HepG2 (cell line): ENCODE results near the gene SLC27A1. TPM values are rescaled to one million over a fixed set of nuclear protein-coding genes. Genes with fewer than 3 reads are reported as not detected.

Experiments
- ATAC-seq: fragments of 200-7000 bp; cut with Tn5 transposase; 3 replicates; pipeline ENCODE4 v1.9.1; 2020; ENCODE audit warnings: mild to moderate bottlenecking, moderate library complexity
- BruUV-seq: library from RNA; stranded (reverse); fragments of 400-500 nt; replicated peaks from 2 replicates; lab custom pipeline; 2021; lab: Mats Ljungman, UMichigan
- CTCF ChIA-PET: fragments of 300-600 bp; formaldehyde crosslinking; extraction: SDS; loops from one replicate; lab custom pipeline; 2021; ENCODE audit warnings: low total read pairs, inconsistent platforms, low intra/inter-chr PET ratio; lab: Yijun Ruan, JAX
- POLR2A ChIA-PET: fragments of 350-600 bp; sonication (Branson Sonifier 250); formaldehyde crosslinking; loops from one replicate; lab custom pipeline; 2020; ENCODE audit warnings: antibody characterized with exemption, inconsistent platforms; lab: Yijun Ruan, JAX
- DNase-seq: peaks from one replicate; pipeline ENCODE4 v3.0.0-alpha.2; 2015; ENCODE audit warnings: low spot score
- FAIRE-seq: peaks from 3 replicates; lab custom pipeline; 2011; peaks lifted over from hg19 to GRCh38; lab: Jason Lieb, UNC
- H2AFZ ChIP-seq: one replicate; pipeline ENCODE4 v1.6.1; 2011; ENCODE audit warnings: low read length, inconsistent platforms
- H3K27ac ChIP-seq: fragments of 300-600 bp; 3 replicates; pipeline ENCODE4 v1.8.0; 2011; ENCODE audit warnings: mixed run types, mild to moderate bottlenecking, mixed read lengths, low read length, inconsistent platforms; ENCODE audit not compliant: insufficient read depth; ENCODE audit errors: extremely low read length
- H3K27me3 ChIP-seq, 2 experiments: fragments of 200-600 bp in 1 of 2; 2 replicates in 1 of 2; 3 replicates in 1 of 2; pipeline versions ENCODE4 v1.6.0 to v1.8.0; 2011; ENCODE audit warnings: low read length in 2 of 2, mild to moderate bottlenecking in 2 of 2, moderate library complexity in 2 of 2, inconsistent platforms in 1 of 2; ENCODE audit not compliant: insufficient read depth in 2 of 2, control insufficient read depth in 1 of 2
- H3K36me3 ChIP-seq, 2 experiments: fragments of 200-600 bp in 1 of 2; replicated peaks in 1 of 2; 2 replicates in 1 of 2; 3 replicates in 1 of 2; pipeline versions ENCODE4 v1.5.1 to v1.8.0; 2011; ENCODE audit warnings: low read length in 2 of 2, inconsistent platforms in 1 of 2; ENCODE audit not compliant: insufficient read depth in 2 of 2, control insufficient read depth in 1 of 2
- H3K4me1 ChIP-seq: 2 replicates; pipeline ENCODE4 v1.5.1; 2012; ENCODE audit warnings: low read length, inconsistent platforms; ENCODE audit not compliant: insufficient read depth
- H3K4me2 ChIP-seq: 2 replicates; pipeline ENCODE4 v1.6.0; 2011; ENCODE audit warnings: low read depth, low read length, inconsistent platforms
- H3K4me3 ChIP-seq, 3 experiments: fragments of 200-600 bp in 1 of 3; sonication (generic), shearing (Covaris generic) in 1 of 3; replicated peaks in 1 of 3; 2 replicates each; pipeline ENCODE4 v1.5.1; 2011 to 2016; ENCODE audit warnings: low read length in 3 of 3, inconsistent platforms in 2 of 3, low read depth in 2 of 3, mild to moderate bottlenecking in 2 of 3, control low read depth in 1 of 3, mixed read lengths in 1 of 3; ENCODE audit not compliant: insufficient read depth in 1 of 3
- H3K79me2 ChIP-seq: one replicate; pipeline ENCODE4 v1.6.1; 2011; ENCODE audit warnings: low read length, inconsistent platforms; ENCODE audit not compliant: insufficient read depth
- H3K9ac ChIP-seq: 2 replicates; pipeline ENCODE4 v1.6.0; 2011; ENCODE audit warnings: mild to moderate bottlenecking, low read depth, low read length, inconsistent platforms; ENCODE audit not compliant: insufficient read depth
- H3K9me3 ChIP-seq: 2 replicates; pipeline ENCODE4 v1.5.1; 2012; ENCODE audit warnings: mild to moderate bottlenecking, low read length
- H4K20me1 ChIP-seq: 2 replicates; pipeline ENCODE4 v1.6.0; 2011; ENCODE audit warnings: inconsistent platforms, mild to moderate bottlenecking, low read length, moderate library complexity; ENCODE audit not compliant: insufficient read depth
- DNMT1 ChIP-seq: sonication (generic); formaldehyde crosslinking; IDR thresholded peaks from 2 replicates; pipeline ENCODE4 v1.5.1; 2020; ENCODE audit warnings: mild to moderate bottlenecking, missing genetic modification reagents
- HNRNPK ChIP-seq: fragments of 200-400 bp; formaldehyde crosslinking; IDR thresholded peaks from 2 replicates; pipeline ENCODE4 v1.6.1; 2018; ENCODE audit warnings: low read length, low read depth, moderate library complexity, mild to moderate bottlenecking; ENCODE audit not compliant: poor library complexity, severe bottlenecking
- WGBS: methylation state at CpG from one replicate; pipeline ENCODE4 v1.1.6; 2017; ENCODE audit warnings: low lambda C conversion rate; 5-methylcytosine and 5-hydroxymethylcytosine counted together
- in situ Hi-C: cut with HindIII; loops from 2 replicates; pipeline ENCODE4 v1.10.0; 2017; ENCODE audit warnings: low pct_unique_long_range_greater_than_20kb; ENCODE audit not compliant: extremely low pct_ligation_motif_present
- intact Hi-C: fragments of 100-400 bp; cut with micrococcal nuclease; formaldehyde crosslinking; loops from one replicate; pipeline ENCODE4 v1.10.0; 2022; ENCODE audit not compliant: unreplicated experiment
- polyA plus RNA-seq, 8 experiments: library from polyadenylated mRNA; depleted of rRNA in 3 of 8; stranded (reverse) in 7 of 8; unstranded in 1 of 8; fragments of >200 nt; fragmentation: Illumina TruSeq in 4 of 8; extraction: Trizol in 4 of 8; gene quantifications; 2 replicates each; pipeline versions ENCODE4 v1.2.1 to v1.2.3, GENCODE V29; 2011 to 2016; ENCODE audit warnings: low read depth in 4 of 8, missing spikeins in 1 of 8, mixed read lengths in 1 of 8; ENCODE audit not compliant: insufficient read depth in 1 of 8
- total RNA-seq, 5 experiments: library from RNA; depleted of rRNA; stranded (reverse); fragments of >200 nt; fragmentation: Illumina TruSeq; extraction: Trizol; gene quantifications; 2 replicates each; pipeline ENCODE4 v1.2.3, GENCODE V29; 2016; ENCODE audit warnings: low read depth in 1 of 5
- TF ChIP-seq, protein P1 (sequence below), 2 experiments: fragments of 450-650 bp in 1 of 2; sonication (generic) in 1 of 2; formaldehyde crosslinking in 1 of 2; IDR thresholded peaks; 2 replicates each; pipeline versions ENCODE4 v1.6.1 to v1.8.0; 2016 to 2022; ENCODE audit warnings: antibody characterized with exemption in 1 of 2, mild to moderate bottlenecking in 1 of 2, missing genetic modification reagents in 1 of 2

SLC27A1 gene
- total and polyA plus RNA-seq, 2 of the 13 experiments (the other 11 are each of a cell fraction or from before 2014, with no cell fraction given): 4.1 to 8.8 TPM

DNA sequence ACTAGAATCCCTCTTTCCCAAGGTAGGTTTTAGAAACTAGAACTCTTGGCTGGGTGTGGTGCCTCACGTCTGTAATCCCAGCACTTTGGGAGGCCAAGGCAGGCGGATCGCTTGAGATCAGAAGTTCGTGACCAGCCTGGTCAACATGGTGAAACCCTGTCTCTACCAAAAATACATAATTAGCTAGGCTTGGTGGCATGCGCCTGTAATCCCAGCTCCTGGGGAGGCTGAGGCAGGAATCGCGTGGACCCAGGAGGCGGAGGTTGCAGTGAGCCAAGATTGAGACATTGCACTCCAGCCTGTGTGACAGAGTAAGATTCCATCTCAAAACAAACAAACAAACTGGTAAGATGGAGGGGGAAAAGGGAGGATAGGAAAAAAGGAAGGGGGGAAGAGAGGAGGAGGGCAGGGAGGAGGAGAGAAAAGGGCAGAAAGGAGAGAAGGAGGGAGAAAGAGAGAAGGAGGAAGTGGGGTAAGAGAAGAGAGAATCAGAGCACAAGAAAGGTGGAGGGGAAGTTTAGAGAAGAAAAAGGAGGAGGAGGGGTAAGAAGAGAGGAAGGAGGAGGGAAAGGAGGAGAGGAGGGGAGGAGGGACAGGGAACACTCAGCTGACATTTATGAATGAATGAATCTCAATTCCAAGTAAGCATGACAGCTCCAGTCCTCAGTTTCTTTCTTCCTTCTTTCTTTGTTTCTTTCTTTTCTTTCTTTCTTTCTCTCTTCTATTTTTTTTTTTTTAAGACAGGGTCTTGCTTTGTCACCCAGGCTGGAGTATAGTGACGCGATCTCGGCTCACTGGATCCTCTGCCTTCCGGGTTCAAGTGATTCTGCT, 2.6 kb upstream of the SLC27A1 start:
- Histone ChIP-seq H3K79me2 (peaks cover 8% of the 10 kb centered on the region), H2AFZ (no peak overlapping the region), H3K27me3 (peaks cover 0 to 10% of the 10 kb centered on the region in 2 experiments; a peak in 2 of 5 replicates), H3K4me3 (no peak overlapping the region), H3K27ac (no peak overlapping the region), H3K9me3 (no peaks in the 10 kb centered on the region), H3K9ac (no peak overlapping the region), H3K4me2 (peak overlapping the region; percentile 98; the same call in 1 of the 2 replicates), H3K4me1 (peaks cover 50% of the 10 kb centered on the region), H3K36me3 (no peaks in the 10 kb centered on the region), H4K20me1 (no peaks in the 10 kb centered on the region)
- no peak for ATAC-seq
- FAIRE-seq: no peak
- 13% methylated on average over 12 of the region's 12 CpGs for WGBS
- in situ Hi-C loops (no loop called here), intact Hi-C loops (loop anchor here (1.0 to 10.0 kb wide), 2 partner anchors 19 to 123 kb away; partner anchors contain the start of gene TMEM221)
- no peak for DNase-seq
- CTCF ChIA-PET: interaction anchor here (2.4 kb wide), 1 partner anchor 28 kb away, joined by 8 read pairs; no protein-coding TSS in a partner anchor
- TF ChIP-seq DNMT1 (CRISPR knock-in tag): no peak
- TF ChIP-seq, protein P1, sequence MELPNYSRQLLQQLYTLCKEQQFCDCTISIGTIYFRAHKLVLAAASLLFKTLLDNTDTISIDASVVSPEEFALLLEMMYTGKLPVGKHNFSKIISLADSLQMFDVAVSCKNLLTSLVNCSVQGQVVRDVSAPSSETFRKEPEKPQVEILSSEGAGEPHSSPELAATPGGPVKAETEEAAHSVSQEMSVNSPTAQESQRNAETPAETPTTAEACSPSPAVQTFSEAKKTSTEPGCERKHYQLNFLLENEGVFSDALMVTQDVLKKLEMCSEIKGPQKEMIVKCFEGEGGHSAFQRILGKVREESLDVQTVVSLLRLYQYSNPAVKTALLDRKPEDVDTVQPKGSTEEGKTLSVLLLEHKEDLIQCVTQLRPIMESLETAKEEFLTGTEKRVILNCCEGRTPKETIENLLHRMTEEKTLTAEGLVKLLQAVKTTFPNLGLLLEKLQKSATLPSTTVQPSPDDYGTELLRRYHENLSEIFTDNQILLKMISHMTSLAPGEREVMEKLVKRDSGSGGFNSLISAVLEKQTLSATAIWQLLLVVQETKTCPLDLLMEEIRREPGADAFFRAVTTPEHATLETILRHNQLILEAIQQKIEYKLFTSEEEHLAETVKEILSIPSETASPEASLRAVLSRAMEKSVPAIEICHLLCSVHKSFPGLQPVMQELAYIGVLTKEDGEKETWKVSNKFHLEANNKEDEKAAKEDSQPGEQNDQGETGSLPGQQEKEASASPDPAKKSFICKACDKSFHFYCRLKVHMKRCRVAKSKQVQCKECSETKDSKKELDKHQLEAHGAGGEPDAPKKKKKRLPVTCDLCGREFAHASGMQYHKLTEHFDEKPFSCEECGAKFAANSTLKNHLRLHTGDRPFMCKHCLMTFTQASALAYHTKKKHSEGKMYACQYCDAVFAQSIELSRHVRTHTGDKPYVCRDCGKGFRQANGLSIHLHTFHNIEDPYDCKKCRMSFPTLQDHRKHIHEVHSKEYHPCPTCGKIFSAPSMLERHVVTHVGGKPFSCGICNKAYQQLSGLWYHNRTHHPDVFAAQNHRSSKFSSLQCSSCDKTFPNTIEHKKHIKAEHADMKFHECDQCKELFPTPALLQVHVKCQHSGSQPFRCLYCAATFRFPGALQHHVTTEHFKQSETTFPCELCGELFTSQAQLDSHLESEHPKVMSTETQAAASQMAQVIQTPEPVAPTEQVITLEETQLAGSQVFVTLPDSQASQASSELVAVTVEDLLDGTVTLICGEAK (IDR thresholded peaks at IDR 0.05): peak; percentile 14; the same call in 1 of the 2 replicates
- TF ChIP-seq, protein P1 (CRISPR knock-in tag; IDR thresholded peaks at IDR 0.05): no peak
- TF ChIP-seq HNRNPK: peak; percentile 69
- BruUV-seq: no TSS peak
- POLR2A ChIA-PET: no interaction called here
